CD4-positive, alpha-beta T cell treated with Interleukin-6 for 4 hours (primary cell): ENCODE measurements around the gene MSH3.
A peak's percentile ranks its signal among the peaks of the same experiment; 100 is the strongest.
"Not testable (repeated sequence)": the region's sequence is repeated elsewhere in the genome, so short reads cannot be mapped to it uniquely, and the experiment has no call there.

Experiments
- DNase-seq: peaks from one replicate; pipeline ENCODE4 v3.0.0-alpha.2; 2020; ENCODE audit warnings: mixed read lengths

Gene MSH3

DNA sequence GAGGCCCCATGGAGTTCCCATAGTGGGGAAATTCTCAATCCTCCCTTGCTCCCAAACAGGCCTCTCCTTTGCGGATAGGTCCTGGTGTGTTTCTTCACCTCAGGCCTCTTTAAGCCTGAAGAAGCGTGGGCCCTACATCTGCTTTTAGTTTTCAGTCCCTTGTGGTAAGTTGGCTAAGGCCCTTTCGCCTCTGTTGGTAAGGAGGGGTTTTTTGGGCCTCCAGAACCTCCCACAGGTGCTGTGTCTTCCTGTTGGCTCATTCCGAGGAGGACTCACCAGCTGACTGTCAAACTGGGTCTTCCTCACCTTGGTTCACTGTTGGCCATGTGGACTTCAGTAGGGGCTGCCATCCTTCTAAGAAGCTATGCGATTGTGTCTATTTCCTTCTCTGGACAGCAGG, 56.8 kb downstream of the MSH3 start:
- DNase-seq, result no peak

GRCh38 chr5:80711938-80712337, 57.5 kb downstream of the MSH3 start:
- no peak for DNase-seq

DNA sequence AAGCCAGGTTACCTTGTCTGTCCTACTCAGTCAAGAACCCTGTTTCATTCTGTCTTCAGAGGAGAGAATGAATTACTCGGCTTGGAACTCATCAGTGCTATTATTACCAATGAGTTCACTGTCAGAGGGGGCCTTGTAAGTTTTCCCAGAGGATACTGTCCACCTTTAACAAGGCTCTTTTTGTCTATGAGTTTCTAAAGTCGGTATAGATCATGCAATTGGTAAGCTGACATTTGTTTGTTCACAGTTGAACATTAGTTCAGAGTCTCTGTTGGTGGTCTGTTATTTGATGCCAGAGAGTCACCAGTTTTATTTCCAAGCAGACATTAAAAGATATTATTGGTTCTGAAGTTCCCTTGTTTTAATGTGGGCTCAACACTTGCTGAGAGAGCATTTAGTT, 58.5 kb downstream of the MSH3 start:
- DNase-seq, result no peak

- peak; percentile 17 for DNase-seq
Measured at GRCh38 chr5:80713631-80714030, 59.2 kb downstream of the MSH3 start.

DNA sequence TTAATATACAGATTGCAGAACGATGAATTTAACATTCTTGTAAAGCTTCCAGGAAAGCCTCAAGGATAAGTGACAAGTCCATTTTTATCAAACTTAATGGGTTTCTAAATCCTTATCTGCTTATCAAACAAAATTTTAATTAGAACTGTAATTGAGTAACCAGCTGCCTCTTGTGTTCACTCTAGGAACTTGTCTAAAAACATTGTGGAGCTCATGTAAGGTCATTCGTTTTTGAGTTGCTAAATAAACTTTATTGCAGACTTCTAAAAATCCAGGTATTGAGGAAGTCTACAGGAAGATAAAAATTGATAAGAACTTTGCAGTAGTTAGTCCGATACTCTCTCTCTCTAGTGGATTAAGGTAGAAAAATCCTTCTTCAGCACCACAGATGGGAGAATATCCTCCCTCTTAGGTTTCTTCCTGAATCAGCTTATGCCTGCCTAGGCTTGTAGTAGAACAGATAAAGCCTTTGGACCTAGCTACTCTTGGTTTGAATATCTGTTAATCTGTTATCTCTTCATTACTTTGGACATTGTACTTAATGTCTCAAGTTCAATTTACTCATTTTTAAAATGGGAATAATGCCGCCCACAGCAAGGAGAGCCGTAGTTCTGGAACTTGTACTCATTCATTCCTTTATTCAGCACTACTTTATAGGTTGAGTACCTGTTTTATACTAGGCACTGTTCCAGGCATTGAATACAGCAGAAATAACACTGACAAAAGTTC, 60.3 kb downstream of the MSH3 start:
- no peak for DNase-seq

DNA sequence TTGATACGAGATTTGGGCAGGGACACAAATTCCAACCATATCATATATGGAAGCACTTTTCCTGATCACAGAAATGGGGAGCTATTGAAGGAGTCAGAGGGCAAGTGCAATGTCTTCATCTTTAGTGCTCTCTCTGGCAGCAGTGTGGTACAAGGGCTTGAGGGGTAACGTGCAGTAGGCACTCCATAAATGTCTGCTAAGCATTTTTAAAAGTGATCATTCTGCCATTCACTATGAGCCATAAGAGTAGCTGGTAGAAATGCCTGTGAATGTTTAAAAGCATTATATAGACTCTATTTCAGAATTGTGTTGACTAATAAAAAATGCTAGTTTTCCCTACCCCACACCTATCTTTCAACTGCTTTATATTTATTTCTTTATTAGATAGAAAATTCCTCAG, 61.4 kb downstream of the MSH3 start:
- no peak for DNase-seq

DNA sequence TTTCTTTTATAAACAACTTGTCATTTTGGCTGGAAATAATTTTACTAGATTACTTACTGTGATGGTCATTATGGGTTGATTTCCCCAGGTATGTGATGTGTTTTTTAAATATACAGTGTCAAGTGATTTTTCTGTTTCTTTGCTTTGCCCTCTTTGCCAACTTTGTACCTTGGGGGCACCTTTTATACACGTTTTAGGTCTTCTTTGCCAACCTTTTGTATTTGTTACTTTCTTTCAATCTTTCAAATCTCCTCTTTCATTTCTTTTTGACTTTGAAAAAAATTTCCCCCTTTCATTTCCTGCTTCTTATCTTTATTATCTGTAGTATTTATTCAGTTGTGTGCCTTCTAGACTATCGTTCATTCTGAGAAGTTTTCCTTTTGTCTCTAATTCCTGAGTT, 65.7 kb downstream of the MSH3 start:
- DNase-seq, result no peak

- DNase-seq, result no peak
Measured at GRCh38 chr5:80722916-80723315, 68.5 kb downstream of the MSH3 start.

DNA sequence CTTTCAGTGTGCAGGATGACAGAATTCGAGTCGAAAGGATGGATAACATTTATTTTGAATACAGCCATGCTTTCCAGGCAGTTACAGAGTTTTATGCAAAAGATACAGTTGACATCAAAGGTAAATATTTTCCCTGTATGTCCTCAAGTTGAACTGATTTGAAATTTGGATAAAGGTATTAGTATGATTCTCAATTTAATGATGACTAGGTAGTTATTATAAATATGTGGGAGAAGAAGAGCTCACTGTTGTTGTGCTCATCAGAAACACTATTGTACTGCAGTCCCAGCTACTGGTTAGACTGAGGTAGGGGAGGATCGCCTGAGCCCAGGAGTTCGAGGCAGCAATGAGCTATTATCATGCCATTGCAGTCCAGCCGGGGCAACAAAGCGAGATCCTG, 71.0 kb downstream of the MSH3 start:
- DNase-seq, result no peak

GRCh38 chr5:80736730-80737129, 82.3 kb downstream of the MSH3 start:
- DNase-seq, result no peak

GRCh38 chr5:80738466-80738865, 84.0 kb downstream of the MSH3 start:
- DNase-seq, result no peak

GRCh38 chr5:80739057-80739456, 84.6 kb downstream of the MSH3 start:
- no peak for DNase-seq

DNA sequence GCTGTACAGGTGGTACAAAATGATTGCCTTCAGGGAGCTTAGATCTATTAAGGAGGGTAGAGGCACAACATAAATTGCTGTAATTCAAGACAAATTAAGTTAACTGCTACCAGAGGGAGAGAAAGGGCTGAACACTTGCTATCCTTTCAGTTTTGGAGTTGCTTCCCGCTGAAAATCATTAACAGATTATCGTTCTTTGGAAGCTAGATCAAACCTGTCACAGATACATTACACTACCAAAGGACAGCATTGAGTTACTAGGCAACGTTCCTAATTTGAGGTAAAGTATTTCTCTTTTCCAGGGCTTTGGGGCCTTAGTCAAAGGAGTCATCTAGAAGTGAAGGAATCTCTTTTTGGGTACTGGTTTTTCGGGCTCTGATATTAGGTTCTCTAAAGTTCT, 85.0 kb downstream of the MSH3 start:
- DNase-seq, result no peak

GRCh38 chr5:80739898-80740297, 85.4 kb downstream of the MSH3 start:
- DNase-seq, result no peak

DNA sequence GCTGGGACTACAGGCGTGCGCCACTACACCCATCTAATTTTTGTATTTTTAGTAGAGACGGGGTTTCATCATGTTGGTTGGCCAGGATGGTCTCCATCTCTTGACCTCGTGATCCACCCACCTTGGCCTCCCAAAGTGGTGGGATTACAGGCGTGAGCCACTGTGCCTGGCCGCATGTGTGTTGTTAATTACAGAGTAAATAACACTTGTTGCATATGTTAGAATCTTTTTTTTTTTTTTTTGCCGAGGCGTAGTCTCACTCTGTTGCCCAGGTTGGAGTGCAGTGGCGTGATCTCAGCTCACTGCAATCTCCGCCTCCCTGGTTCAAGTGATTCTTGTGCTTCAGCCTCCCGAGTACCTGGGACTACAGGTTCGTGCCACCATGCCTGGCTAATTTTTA, 86.0 kb downstream of the MSH3 start:
- DNase-seq, result not testable (repeated sequence)

- DNase-seq, result no peak
Measured at GRCh38 chr5:80740999-80741398, 86.5 kb downstream of the MSH3 start.

DNA sequence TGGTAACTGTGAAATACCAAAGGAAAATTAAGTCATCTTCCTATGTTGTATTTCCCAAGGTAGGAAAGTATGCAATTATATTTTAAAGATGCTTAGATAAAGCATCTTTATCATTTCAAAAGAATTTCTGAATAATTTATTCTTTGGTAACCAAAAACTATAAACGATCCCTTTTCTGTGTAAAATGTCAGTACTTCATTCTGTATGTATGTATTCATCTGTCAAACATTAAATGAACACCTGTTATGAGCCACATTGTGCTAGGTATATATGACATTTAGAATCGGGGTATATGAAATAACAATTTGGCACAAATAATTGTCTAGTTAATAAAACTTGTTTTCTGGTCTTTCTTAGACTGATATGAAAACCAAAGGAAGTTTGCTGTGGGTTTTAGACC, 89.7 kb downstream of the MSH3 start:
- no peak for DNase-seq

DNA sequence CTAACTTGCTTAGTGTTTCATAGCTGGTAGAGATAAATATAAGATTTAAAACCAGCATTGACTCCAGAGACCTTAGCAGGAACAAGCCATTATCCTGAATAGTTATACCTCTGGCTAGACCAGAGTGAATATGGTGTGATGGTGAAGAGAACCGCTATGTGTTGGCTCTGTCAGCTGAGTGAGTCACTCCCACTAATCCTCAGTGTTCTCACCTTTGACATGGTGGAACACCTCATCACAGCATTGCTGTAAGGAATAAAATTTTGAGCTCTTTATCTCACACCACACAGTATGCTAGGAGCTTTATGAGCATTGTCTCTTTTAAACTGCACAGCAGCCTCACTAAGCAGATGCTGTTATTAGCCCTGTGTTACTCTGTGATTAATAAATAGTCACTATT, 91.0 kb downstream of the MSH3 start:
- no peak for DNase-seq

- no peak for DNase-seq
Measured at GRCh38 chr5:80747922-80748321, 93.5 kb downstream of the MSH3 start.

DNA sequence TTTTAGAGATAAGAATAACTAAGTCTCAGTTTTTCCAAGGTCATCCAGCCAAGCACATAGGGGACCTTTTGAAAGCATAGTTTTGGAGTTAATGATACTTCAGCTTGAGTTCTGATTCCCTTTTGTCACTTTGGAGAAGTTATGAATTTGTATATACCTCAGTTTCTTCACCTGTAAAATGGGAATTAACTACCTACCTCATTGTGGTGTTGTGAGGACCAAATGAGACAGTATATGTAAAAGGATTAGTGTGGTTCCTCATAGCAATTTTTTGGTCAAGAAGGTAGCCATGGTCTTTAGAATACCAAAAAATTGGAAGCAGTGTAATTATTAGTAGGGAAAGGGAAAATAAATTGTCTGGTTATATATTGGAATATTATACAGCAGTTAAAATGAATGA, 98.0 kb downstream of the MSH3 start:
- DNase-seq, result no peak

DNA sequence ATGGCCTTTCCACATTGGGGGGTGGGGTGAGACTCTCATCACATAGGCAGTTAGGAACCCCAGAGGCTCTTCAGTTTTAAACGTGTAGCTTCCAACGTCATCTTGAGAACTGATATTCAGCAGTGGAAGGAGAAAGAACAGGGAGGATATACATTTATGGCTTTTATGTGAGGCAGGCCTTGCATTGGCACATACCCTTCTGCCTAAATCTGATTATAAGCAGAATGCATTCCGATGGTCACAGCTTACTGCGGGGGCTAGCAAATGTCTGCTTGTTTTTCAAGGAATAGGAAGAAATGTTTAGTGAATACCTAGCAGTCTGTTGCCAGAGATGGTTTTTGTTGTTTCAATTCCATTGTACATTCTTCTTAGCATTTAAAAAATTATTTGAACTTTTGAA, 99.3 kb downstream of the MSH3 start:
- DNase-seq, result no peak

DNA sequence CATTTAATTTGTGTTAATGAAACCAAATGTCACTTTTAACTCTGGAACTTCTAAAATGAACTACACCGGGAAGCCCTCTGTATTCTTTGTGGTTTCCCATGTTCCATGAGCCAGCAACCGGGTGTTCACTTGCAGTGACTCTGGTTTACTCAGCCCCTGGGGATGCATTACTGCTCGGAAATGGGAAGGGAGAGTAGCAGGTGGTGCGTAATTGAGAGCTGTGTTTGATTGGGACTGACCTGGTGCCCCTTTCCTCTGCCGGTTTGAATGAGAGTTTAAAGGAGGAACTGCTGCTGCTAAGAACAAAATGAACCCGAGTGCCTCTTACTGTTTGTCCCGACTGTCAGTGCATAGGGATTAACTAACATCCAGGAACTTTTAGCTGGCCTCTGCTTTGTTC, 100.4 kb downstream of the MSH3 start:
- no peak for DNase-seq

- DNase-seq, result no peak
Measured at GRCh38 chr5:80755626-80756025, 101.2 kb downstream of the MSH3 start.

GRCh38 chr5:80756292-80756691, 101.8 kb downstream of the MSH3 start:
- no peak for DNase-seq

DNA sequence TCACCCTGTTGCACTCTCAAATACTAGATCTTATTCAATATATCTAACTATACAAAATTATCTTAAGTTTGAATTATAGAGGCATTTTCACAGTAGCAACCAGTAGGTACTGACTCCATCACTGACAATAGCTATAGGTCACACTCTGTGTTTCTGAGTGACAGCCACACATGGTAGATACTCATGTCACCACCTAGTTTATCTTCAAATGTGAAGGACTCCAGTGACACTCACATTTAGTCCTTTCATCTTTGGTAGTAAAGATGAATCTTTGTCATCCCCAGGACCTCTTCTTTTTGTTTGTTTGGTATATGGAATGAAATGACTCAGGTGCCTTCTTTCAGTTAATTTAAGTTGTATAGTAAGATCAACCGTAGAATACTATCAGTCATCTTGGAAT, 102.8 kb downstream of the MSH3 start:
- no peak for DNase-seq
